ENCODE results near the gene CLK2.
A peak's percentile ranks its signal among the peaks of the same experiment; 100 is the strongest.
"Not testable (repeated sequence)": the region's sequence is repeated elsewhere in the genome, so short reads cannot be mapped to it uniquely, and the experiment has no call there.

Gene CLK2

GRCh38 chr1:155218854-155219591 is 54.3 kb downstream of the CLK2 start:
- TF ChIP-seq CTCF (conservative IDR thresholded peaks at IDR 0.05): no peak
- peak overlapping the region; percentile 21; the same call in 1 of the 2 replicates for H3K27ac ChIP-seq

GRCh38 chr1:155214702-155215101 is 58.6 kb downstream of the CLK2 start:
- not testable (repeated sequence) for H3K27ac ChIP-seq
